Gastroesophageal sphincter (tissue), 4 donors: ENCODE data around the gene ZNF611. TPM values are rescaled to one million over a fixed set of nuclear protein-coding genes. Genes with fewer than 3 reads are reported as not detected.
A peak's percentile ranks its signal among the peaks of the same experiment; 100 is the strongest.
"Not testable (repeated sequence)": the region's sequence is repeated elsewhere in the genome, so short reads cannot be mapped to it uniquely, and the experiment has no call there.

Experiments used
- ATAC-seq: fragments of 150-250 bp; one replicate; pipeline ENCODE4 v1.9.1; 2016; ENCODE audit warnings: mild to moderate bottlenecking, moderate library complexity
- H3K27ac ChIP-seq, 4 donors: fragments of 200-600 bp; sonication (generic) in 3 of 4; 1 replicate in 3 of 4; 2 replicates in 1 of 4; pipeline ENCODE4 v1.5.1; 2016 to 2019
- H3K27me3 ChIP-seq: fragments of 200-600 bp; sonication (generic); one replicate; pipeline ENCODE4 v1.5.1; 2019
- H3K36me3 ChIP-seq, 2 donors: fragments of 200-600 bp; sonication (generic); one replicate each; pipeline ENCODE4 v1.5.1; 2019; ENCODE audit warnings: control low read depth in 1 of 2
- H3K4me1 ChIP-seq, 3 donors: fragments of 200-600 bp; sonication (generic); 1 replicate in 2 of 3; 2 replicates in 1 of 3; pipeline ENCODE4 v1.5.1; 2016 to 2019; ENCODE audit warnings: control low read depth in 2 of 3
- H3K4me3 ChIP-seq, 2 donors: fragments of 200-600 bp; sonication (generic); one replicate each; pipeline ENCODE4 v1.5.1; 2019; ENCODE audit warnings: mild to moderate bottlenecking in 1 of 2, moderate library complexity in 1 of 2
- H3K9me3 ChIP-seq, 3 donors: fragments of 200-600 bp; sonication (generic); one replicate each; pipeline ENCODE4 v1.5.1; 2017 to 2019; ENCODE audit warnings: control low read depth in 2 of 3
- CTCF ChIP-seq, 4 experiments: fragments of 200-600 bp in 2 of 4; fragments of 450-650 bp in 2 of 4; sonication (generic) in 1 of 4; IDR thresholded peaks; one replicate each; pipeline ENCODE4 v1.5.1; 2017 to 2019; ENCODE audit warnings: antibody characterized with exemption in 4 of 4, mild to moderate bottlenecking in 2 of 4, moderate library complexity in 2 of 4
- EP300 ChIP-seq: sonication (generic); formaldehyde crosslinking; IDR thresholded peaks from one replicate; pipeline ENCODE4 v1.6.1; 2017; ENCODE audit warnings: antibody characterized with exemption, mild to moderate bottlenecking
- POLR2A ChIP-seq, 2 donors: fragments of 450-650 bp; IDR thresholded peaks; one replicate each; pipeline ENCODE4 v1.6.1; 2017; ENCODE audit warnings: antibody characterized with exemption in 2 of 2, mild to moderate bottlenecking in 2 of 2, moderate library complexity in 1 of 2
- POLR2AphosphoS5 ChIP-seq: sonication (generic); formaldehyde crosslinking; IDR thresholded peaks from one replicate; pipeline ENCODE4 v1.6.1; 2017; ENCODE audit warnings: antibody characterized with exemption
- WGBS, 2 donors: methylation state at CpG; one replicate each; pipeline ENCODE4 v1.1.5; 2018; ENCODE audit warnings: low coverage in 1 of 2; 5-methylcytosine and 5-hydroxymethylcytosine counted together
- total RNA-seq, 4 donors: library from RNA; depleted of rRNA; stranded (reverse); fragments of >200 nt; gene quantifications; one replicate each; pipeline ENCODE4 v1.1.0, GENCODE V29; 2016

ZNF611 gene
- total RNA-seq, 4 donors from 2014 or later = 4.8 to 14.6 (median 9.7) TPM

GRCh38 chr19:52735734-52736133 is 890 bp upstream of the ZNF611 start:
- Histone ChIP-seq H3K9me3 (no peaks in the 10 kb centered on the region), H3K27ac (peak overlapping the region; percentile 69 to 89 (median 86)), H3K4me1 (peaks cover 0 to 35% (median 4%) of the 10 kb centered on the region in 3 donors), H3K4me3 (peak overlapping the region in 1 of 2 donors; percentile 84), H3K36me3 (no peaks in the 10 kb centered on the region), H3K27me3 (peaks cover under 1% of the 10 kb centered on the region)
- peak; percentile 44 for ATAC-seq
- 33 to 51% methylated on average over 2 to 7 of the region's 18 CpGs for WGBS, 2 donors
- TF ChIP-seq EP300 (no peak), CTCF (IDR thresholded peaks at IDR 0.05) (no peak), POLR2A (IDR thresholded peaks at IDR 0.05) (no peak), POLR2AphosphoS5 (no peak)

GRCh38 chr19:52734331-52734892 is 432 bp downstream of the ZNF611 start:
- Histone ChIP-seq H3K4me3 (peak overlapping the region; percentile 62 to 84), H3K27me3 (no peaks in the 10 kb centered on the region), H3K27ac (peak overlapping the region; percentile 50 to 89 (median 86)), H3K4me1 (peaks cover 0 to 35% (median 4%) of the 10 kb centered on the region in 3 donors), H3K9me3 (no peaks in the 10 kb centered on the region), H3K36me3 (no peaks in the 10 kb centered on the region)
- no peak for ATAC-seq
- WGBS, 2 donors = 0% methylated on average over 3 of the region's 39 CpGs; no CpG with 5 or more reads in 1 of the 2 donors
- TF ChIP-seq EP300 (no peak), POLR2AphosphoS5 (no peak)

- 95 to 100% methylated on average over 3 to 16 of the region's 16 CpGs for WGBS, 2 donors
- ATAC-seq = not testable (repeated sequence)
- peaks cover 0 to 71% of the 10 kb centered on the region in 2 donors for H3K36me3 ChIP-seq
Measured at GRCh38 chr19:52726051-52726450, 8.8 kb downstream of the ZNF611 start.

GRCh38 chr19:52725528-52725961 is 9.3 kb downstream of the ZNF611 start:
- WGBS, 2 donors = 95 to 100% methylated on average over 3 to 4 of the region's 24 CpGs
- no peak for ATAC-seq
- Histone ChIP-seq H3K36me3 (peaks cover 0 to 76% of the 10 kb centered on the region in 2 donors), H3K4me3 (no peak overlapping the region), H3K27ac (no peak overlapping the region), H3K4me1 (no peaks in the 10 kb centered on the region), H3K9me3 (no peaks in the 10 kb centered on the region), H3K27me3 (no peaks in the 10 kb centered on the region)
- TF ChIP-seq EP300 = no peak
- no peak for TF ChIP-seq POLR2AphosphoS5
- TF ChIP-seq CTCF (IDR thresholded peaks at IDR 0.05) = no peak

More at GRCh38 chr19:52726051-52726450, 8.8 kb downstream of the ZNF611 start:
- not testable (repeated sequence) for H3K4me3 ChIP-seq, H3K27me3 ChIP-seq, H3K9me3 ChIP-seq, H3K27ac ChIP-seq, H3K4me1 ChIP-seq

- Histone ChIP-seq H3K4me1 (no peaks in the 10 kb centered on the region), H3K27me3 (no peaks in the 10 kb centered on the region), H3K4me3 (no peak overlapping the region), H3K9me3 (no peaks in the 10 kb centered on the region), H3K27ac (no peak overlapping the region), H3K36me3 (peaks cover 0 to 83% of the 10 kb centered on the region in 2 donors)
- TF ChIP-seq POLR2A (IDR thresholded peaks at IDR 0.05) = no peak
- TF ChIP-seq POLR2AphosphoS5 = no peak
- no peak for TF ChIP-seq EP300
- TF ChIP-seq CTCF (IDR thresholded peaks at IDR 0.05) = no peak
- no peak for ATAC-seq
- 88 to 100% methylated on average over 1 to 18 of the region's 23 CpGs for WGBS, 2 donors
Measured at GRCh38 chr19:52724701-52725514, 9.9 kb downstream of the ZNF611 start.

GRCh38 chr19:52723907-52724598 is 10.8 kb downstream of the ZNF611 start:
- not testable (repeated sequence) for ATAC-seq, H3K4me3 ChIP-seq, H3K27me3 ChIP-seq, H3K27ac ChIP-seq, H3K4me1 ChIP-seq, H3K9me3 ChIP-seq
- 81 to 84% methylated on average over 3 to 7 of the region's 9 CpGs for WGBS, 2 donors
- peaks cover 0 to 90% of the 10 kb centered on the region in 2 donors for H3K36me3 ChIP-seq
